H1 (cell line): ENCODE measurements around the gene SOX1. TPM values are rescaled to one million over a fixed set of nuclear protein-coding genes. Genes with fewer than 3 reads are reported as not detected.

Source experiments
- ASH2L ChIP-seq: fragments of 200-600, 300-600 bp; sonication (generic); IDR thresholded peaks from one replicate; pipeline ENCODE4 v1.7.1; 2017; ENCODE audit warnings: low read length
- CBX5 ChIP-seq: fragments of 300-800, 300-1000 bp; sonication (generic); IDR thresholded peaks from 2 replicates; pipeline ENCODE4 v1.7.1; 2016; ENCODE audit warnings: antibody characterized with exemption, low read length, low read depth
- CHD7 ChIP-seq: fragments of 300-600 bp; sonication (generic); IDR thresholded peaks from 2 replicates; pipeline ENCODE4 v1.7.1; 2012; ENCODE audit warnings: low read length, moderate library complexity, mild to moderate bottlenecking, inconsistent platforms; ENCODE audit not compliant: insufficient replicate concordance
- EGR1 ChIP-seq: IDR thresholded peaks from 2 replicates; pipeline ENCODE4 v1.6.1; 2011; ENCODE audit warnings: low read depth, low read length, borderline replicate concordance
- EZH2 ChIP-seq: fragments of 200-600 bp; sonication (generic); IDR thresholded peaks from 2 replicates; pipeline ENCODE4 v1.7.1; 2012; ENCODE audit warnings: low read depth, mild to moderate bottlenecking, moderate library complexity, low read length, inconsistent platforms; ENCODE audit not compliant: severe bottlenecking
- SP4 ChIP-seq: IDR thresholded peaks from 2 replicates; pipeline ENCODE4 v1.6.1; 2012; ENCODE audit warnings: low read length, inconsistent platforms
- YY1 ChIP-seq: IDR thresholded peaks from 2 replicates; pipeline ENCODE4 v1.6.1; 2011; ENCODE audit warnings: low read depth, mild to moderate bottlenecking, low read length
- ZNF274 ChIP-seq: IDR thresholded peaks from 2 replicates; pipeline ENCODE4 v1.7.0; 2012; ENCODE audit warnings: low read length, borderline replicate concordance; ENCODE audit errors: extremely low read depth
- polyA plus RNA-seq, 7 experiments: library from polyadenylated mRNA; depleted of rRNA in 3 of 7; stranded (reverse) in 5 of 7; unstranded in 2 of 7; fragments of >200 nt in 5 of 7; fragments of 200-250 nt in 2 of 7; gene quantifications; 1 replicate in 5 of 7; 2 replicates in 1 of 7; 4 replicates in 1 of 7; pipeline versions ENCODE4 v1.2.1 to v1.2.3, GENCODE V29; 2011 to 2013; ENCODE audit warnings: missing spikeins in 2 of 7, mixed read lengths in 2 of 7
- total RNA-seq: library from RNA; stranded (reverse); fragmentation: NEBNext Ultra II Directional; extraction: Animal tissue kit (Norgen Biotek cat#: 25700); gene quantifications from 2 replicates; pipeline ENCODE4 v1.2.1, GENCODE V29; 2021
- TF ChIP-seq, protein P1 (sequence below): IDR thresholded peaks from 2 replicates; pipeline ENCODE4 v1.6.1; 2012; ENCODE audit warnings: low read length, inconsistent platforms

SOX1 gene
- total and polyA plus RNA-seq, 2 of the 8 experiments (the other 6 are each of a cell fraction or from before 2014, with no cell fraction given): 0.03 to 0.09 TPM

DNA sequence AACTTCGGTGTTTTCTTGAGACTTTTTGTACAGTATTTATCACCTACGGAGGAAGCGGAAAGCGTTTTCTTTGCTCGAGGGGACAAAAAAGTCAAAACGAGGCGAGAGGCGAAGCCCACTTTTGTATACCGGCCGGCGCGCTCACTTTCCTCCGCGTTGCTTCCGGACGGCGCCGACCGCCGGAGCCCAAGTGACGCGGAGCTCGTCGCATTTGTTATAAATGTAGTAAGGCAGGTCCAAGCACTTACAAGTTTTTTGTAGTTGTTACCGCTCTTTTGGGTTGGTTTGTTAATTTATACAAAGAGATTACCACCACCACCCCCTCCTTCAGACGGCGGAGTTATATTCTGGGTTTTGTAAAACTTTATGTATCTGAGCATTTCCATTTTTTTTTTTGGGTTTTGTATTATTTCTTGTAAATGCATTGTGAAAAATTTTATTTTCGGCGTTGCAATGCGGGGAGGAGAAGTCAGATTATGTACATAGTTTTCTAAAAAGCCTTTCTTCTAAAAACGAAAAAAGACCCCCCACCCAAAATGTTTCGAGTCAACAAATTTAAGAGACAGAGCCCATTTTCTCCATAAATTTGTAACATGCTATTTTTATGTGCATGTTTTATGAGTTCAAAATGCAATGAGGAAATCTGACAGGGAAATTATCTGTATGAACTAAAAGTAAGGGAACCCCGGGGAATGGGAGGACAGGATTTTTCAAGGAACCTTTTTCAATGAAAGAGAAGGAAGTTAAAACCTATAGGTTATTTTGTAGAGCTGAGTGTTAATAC, 2.3 kb downstream of the SOX1 start (continued):
- TF ChIP-seq CHD7 (no peak), EGR1 (no peak), ZNF274 (no peak), ASH2L (no peak), SP4 (no peak), YY1 (no peak), EZH2 (peak; percentile 99), CBX5 (no peak)
- TF ChIP-seq, protein P1, sequence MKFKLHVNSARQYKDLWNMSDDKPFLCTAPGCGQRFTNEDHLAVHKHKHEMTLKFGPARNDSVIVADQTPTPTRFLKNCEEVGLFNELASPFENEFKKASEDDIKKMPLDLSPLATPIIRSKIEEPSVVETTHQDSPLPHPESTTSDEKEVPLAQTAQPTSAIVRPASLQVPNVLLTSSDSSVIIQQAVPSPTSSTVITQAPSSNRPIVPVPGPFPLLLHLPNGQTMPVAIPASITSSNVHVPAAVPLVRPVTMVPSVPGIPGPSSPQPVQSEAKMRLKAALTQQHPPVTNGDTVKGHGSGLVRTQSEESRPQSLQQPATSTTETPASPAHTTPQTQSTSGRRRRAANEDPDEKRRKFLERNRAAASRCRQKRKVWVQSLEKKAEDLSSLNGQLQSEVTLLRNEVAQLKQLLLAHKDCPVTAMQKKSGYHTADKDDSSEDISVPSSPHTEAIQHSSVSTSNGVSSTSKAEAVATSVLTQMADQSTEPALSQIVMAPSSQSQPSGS: no peak
